GM18505 (cell line): Measurements from ENCODE around the gene TYK2.
"Not testable (repeated sequence)": the region's sequence is repeated elsewhere in the genome, so short reads cannot be mapped to it uniquely, and the experiment has no call there.

Source experiments
- ATAC-seq: cut with Tn5 transposase; IDR thresholded peaks from one replicate; pipeline ENCODE4 v1.9.1; 2021; ENCODE audit not compliant: unreplicated experiment
- POLR2A ChIP-seq: IDR thresholded peaks from 4 replicates; pipeline ENCODE4 v1.6.1; 2011; ENCODE audit warnings: borderline replicate concordance; ENCODE audit not compliant: insufficient read depth, insufficient read length; ENCODE audit errors: extremely low read depth

The TYK2 gene

GRCh38 chr19:10372690-10373089, 7.7 kb downstream of the TYK2 start:
- no peak for TF ChIP-seq POLR2A
- no peak for ATAC-seq

GRCh38 chr19:10368101-10368803, 12.1 kb downstream of the TYK2 start:
- ATAC-seq = no peak
- no peak for TF ChIP-seq POLR2A

GRCh38 chr19:10366950-10367512, 13.3 kb downstream of the TYK2 start:
- ATAC-seq = not testable (repeated sequence)

- ATAC-seq = no peak
- TF ChIP-seq POLR2A = no peak
Measured at GRCh38 chr19:10365518-10365917, 14.9 kb downstream of the TYK2 start.

GRCh38 chr19:10364644-10365043, 15.7 kb downstream of the TYK2 start:
- no peak for ATAC-seq
- TF ChIP-seq POLR2A = no peak

- no peak for TF ChIP-seq POLR2A
- ATAC-seq = no peak
Measured at GRCh38 chr19:10363789-10364281, 16.5 kb downstream of the TYK2 start.

GRCh38 chr19:10362259-10362658, 18.1 kb downstream of the TYK2 start:
- no peak for ATAC-seq
- TF ChIP-seq POLR2A = no peak

- TF ChIP-seq POLR2A = no peak
- ATAC-seq = no peak
Measured at GRCh38 chr19:10361569-10362011, 18.8 kb downstream of the TYK2 start.

- ATAC-seq = no peak
- TF ChIP-seq POLR2A = no peak
Measured at GRCh38 chr19:10356431-10356830, 23.9 kb downstream of the TYK2 start.

- no peak for ATAC-seq
- TF ChIP-seq POLR2A = no peak
Measured at GRCh38 chr19:10353793-10354391, 26.5 kb downstream of the TYK2 start.

GRCh38 chr19:10352764-10353671, 27.4 kb downstream of the TYK2 start:
- ATAC-seq = no peak
- TF ChIP-seq POLR2A = no peak

GRCh38 chr19:10346509-10346908, 33.9 kb downstream of the TYK2 start:
- no peak for ATAC-seq
- TF ChIP-seq POLR2A = no peak

GRCh38 chr19:10344780-10345179, 35.6 kb downstream of the TYK2 start:
- TF ChIP-seq POLR2A = no peak
- no peak for ATAC-seq
